Panc1 (cell line): ENCODE measurements around the gene ITPKB.

Experiments used
- CTCF ChIP-seq: fragments of 450-650 bp; IDR thresholded peaks from 2 replicates; pipeline ENCODE4 v1.5.1; 2017; ENCODE audit warnings: mild to moderate bottlenecking
- SIN3A ChIP-seq: IDR thresholded peaks from 2 replicates; pipeline ENCODE4 v1.6.1; 2012; ENCODE audit warnings: low read depth, mild to moderate bottlenecking, low read length, moderate library complexity, borderline replicate concordance; ENCODE audit not compliant: insufficient read depth
- TCF7L2 ChIP-seq: IDR thresholded peaks from 2 replicates; pipeline ENCODE4 v1.6.1; 2011; ENCODE audit warnings: mild to moderate bottlenecking, low read depth, low read length, inconsistent platforms

GRCh38 chr1:226625326-226625725 lies 113.8 kb downstream of the ITPKB start:
- TF ChIP-seq CTCF (no peak), SIN3A (no peak), TCF7L2 (no peak)
